SU-DHL-6 (cell line): Measurements from ENCODE around the gene SHISAL1.

Experiments
- CTCF ChIP-seq: fragments of 200-600 bp; sonication (generic); IDR thresholded peaks from one replicate; pipeline ENCODE4 v1.5.1; 2017; ENCODE audit warnings: antibody characterized with exemption, mild to moderate bottlenecking, low read length, moderate library complexity; ENCODE audit not compliant: insufficient read depth, poor library complexity, severe bottlenecking
- EZH2phosphoT487 ChIP-seq: fragments of 200-600 bp; sonication (generic), shearing (Covaris generic); conservative IDR thresholded peaks from 2 replicates; pipeline ENCODE4 v1.6.1; 2018; ENCODE audit warnings: mild to moderate bottlenecking, antibody characterized with exemption, low read length, moderate library complexity, mixed read lengths

- TF ChIP-seq CTCF (no peak), EZH2phosphoT487 (no peak)
Measured at GRCh38 chr22:44243761-44244160, 69.0 kb downstream of the SHISAL1 start.
